Thymus (tissue), 11 donors: ENCODE results near the gene EZR. TPM values are rescaled to one million over a fixed set of nuclear protein-coding genes. Genes with fewer than 3 reads are reported as not detected.

ENCODE experiments used
- DNase-seq, 9 donors: peaks; one replicate each; pipeline ENCODE4 v3.0.0-alpha.2; 2013; ENCODE audit warnings: low spot score in 9 of 9, low read depth in 6 of 9, missing footprints in 1 of 9
- H3K27ac ChIP-seq, 2 donors: one replicate each; pipeline ENCODE4 v1.5.1; 2013; ENCODE audit warnings: control low read depth in 1 of 2, low read depth in 1 of 2, low read length in 1 of 2, mild to moderate bottlenecking in 1 of 2, moderate library complexity in 1 of 2
- H3K27me3 ChIP-seq, 2 donors: one replicate each; pipeline ENCODE4 v1.5.1; 2013; ENCODE audit warnings: low read length in 1 of 2; ENCODE audit not compliant: control insufficient read depth in 2 of 2, insufficient read depth in 1 of 2
- H3K36me3 ChIP-seq, 2 donors: one replicate each; pipeline ENCODE4 v1.5.1; 2013; ENCODE audit warnings: low read length in 1 of 2, mild to moderate bottlenecking in 1 of 2, moderate library complexity in 1 of 2; ENCODE audit not compliant: control insufficient read depth in 2 of 2, insufficient read depth in 2 of 2
- H3K4me1 ChIP-seq, 2 donors: one replicate each; pipeline ENCODE4 v1.5.1; 2013; ENCODE audit warnings: low read length in 2 of 2; ENCODE audit not compliant: control insufficient read depth in 2 of 2, insufficient read depth in 2 of 2
- H3K4me3 ChIP-seq, 2 donors: one replicate each; pipeline ENCODE4 v1.5.1; 2013; ENCODE audit warnings: low read length in 2 of 2, control low read depth in 1 of 2, mild to moderate bottlenecking in 1 of 2
- H3K9me3 ChIP-seq, 2 donors: one replicate each; pipeline ENCODE4 v1.5.1; 2013; ENCODE audit warnings: low read length in 1 of 2, mild to moderate bottlenecking in 1 of 2; ENCODE audit not compliant: control insufficient read depth in 2 of 2, insufficient read depth in 1 of 2
- WGBS: extraction: QIAGEN DNeasy Blood & Tissue Kit; methylation state at CpG from one replicate; pipeline ENCODE4 v1.1.7; 2013; 5-methylcytosine and 5-hydroxymethylcytosine counted together
- polyA plus RNA-seq: library from polyadenylated mRNA; stranded (reverse); fragments of 200-250 nt; gene quantifications from one replicate; pipeline ENCODE4 v1.2.3, GENCODE V29; 2013
- total RNA-seq: library from RNA; stranded (reverse); fragments of 120-200 nt; gene quantifications from one replicate; pipeline ENCODE4 v1.2.4, GENCODE V29; 2013
- donor health status: healthy.

The EZR gene
- total and polyA plus RNA-seq, 2 donors, result 132 to 165 TPM

DNA sequence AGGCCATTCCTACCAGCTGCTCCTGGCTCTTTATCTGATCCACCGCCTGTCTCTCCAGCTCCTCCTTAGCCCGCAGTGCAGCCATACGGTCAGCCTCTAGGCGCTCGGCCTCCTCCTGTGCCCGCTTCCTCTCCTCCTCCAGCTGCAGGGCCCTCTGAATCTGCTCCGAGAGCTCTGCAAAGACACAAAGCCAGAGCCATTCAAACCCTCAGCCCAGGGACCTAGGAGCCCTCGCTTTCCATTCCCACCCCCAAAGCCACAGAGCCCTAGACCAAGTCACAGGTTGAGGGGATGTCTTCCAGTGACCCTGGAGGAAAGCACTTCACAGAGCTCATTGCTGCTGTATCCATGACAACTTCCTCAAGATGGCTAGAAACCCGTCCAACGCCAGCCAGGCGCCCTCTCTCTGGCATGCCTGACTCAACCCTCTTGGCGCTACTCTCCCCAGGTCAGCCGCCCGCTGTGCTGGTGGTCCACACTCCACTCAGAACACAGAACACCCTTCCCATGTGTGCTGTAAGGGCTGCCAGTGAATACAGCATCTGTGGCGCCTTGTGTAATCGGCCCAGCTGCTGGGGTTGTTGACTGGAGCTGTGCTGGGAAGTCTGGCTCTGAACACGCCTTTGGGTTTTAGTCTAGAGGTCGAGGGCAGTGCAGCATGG, 49.3 kb downstream of the EZR start:
- DNase-seq, result no peak
- Histone ChIP-seq H3K4me3 (no peak overlapping the region), H3K27me3 (no peaks in the 10 kb centered on the region), H3K27ac (no peak overlapping the region), H3K36me3 (peaks cover 98 to 100% of the 10 kb centered on the region in 2 donors), H3K9me3 (no peaks in the 10 kb centered on the region), H3K4me1 (no peaks in the 10 kb centered on the region)
- WGBS, result 99% methylated on average over 18 of the region's 18 CpGs

DNA sequence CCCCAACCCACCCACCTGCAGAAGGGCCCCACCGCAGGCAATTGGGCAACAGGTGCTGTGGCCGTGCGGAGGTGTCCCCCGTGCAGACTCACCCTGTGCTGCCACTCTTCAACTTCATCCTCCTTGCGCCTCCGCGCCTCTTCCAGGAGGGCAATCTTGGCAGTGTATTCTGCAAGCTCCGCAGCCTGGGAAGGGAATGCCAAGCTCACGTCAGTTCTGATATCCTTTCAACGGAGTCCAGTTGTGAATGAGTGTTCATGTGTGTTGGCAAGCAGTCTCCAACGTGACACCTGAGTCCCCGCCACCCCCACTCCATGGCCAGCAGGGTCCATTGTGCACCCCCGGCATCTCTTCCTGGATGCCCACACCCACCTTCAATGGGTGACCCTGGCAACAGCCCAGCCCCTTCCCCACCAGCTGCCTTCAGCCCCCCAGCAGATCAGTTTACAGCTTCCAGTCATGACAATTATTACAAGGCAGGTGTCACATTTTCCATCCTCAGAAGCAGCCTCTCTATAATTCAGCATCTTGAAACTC, 49.9 kb downstream of the EZR start:
- WGBS, result 97% methylated on average over 13 of the region's 13 CpGs
- no peak for DNase-seq
- Histone ChIP-seq H3K4me1 (no peaks in the 10 kb centered on the region), H3K4me3 (no peak overlapping the region), H3K9me3 (no peaks in the 10 kb centered on the region), H3K27me3 (no peaks in the 10 kb centered on the region), H3K27ac (no peak overlapping the region), H3K36me3 (peaks cover 98 to 100% of the 10 kb centered on the region in 2 donors)

DNA sequence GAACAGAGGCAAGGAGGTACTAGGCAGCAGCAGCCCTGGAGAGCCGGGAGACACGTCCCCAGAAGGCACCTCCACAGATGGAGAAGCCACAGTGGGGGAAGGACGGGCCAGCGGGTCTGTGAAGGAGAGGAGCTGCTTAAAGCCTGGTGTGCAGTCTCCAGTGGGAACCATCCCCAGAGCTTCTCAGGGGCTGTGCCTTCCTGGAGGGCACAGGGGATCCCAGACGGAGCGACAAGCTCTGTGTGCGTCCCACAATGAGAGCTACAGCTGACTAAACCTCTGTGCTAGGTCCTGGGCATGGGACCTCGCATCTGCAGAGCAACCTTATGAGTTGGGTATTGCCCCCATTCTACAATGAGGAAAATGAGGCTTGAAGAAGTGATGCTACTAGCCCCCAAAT, 50.7 kb downstream of the EZR start:
- 91% methylated on average over 8 of the region's 8 CpGs for WGBS
- Histone ChIP-seq H3K4me3 (no peak overlapping the region), H3K36me3 (peaks cover 98 to 99% of the 10 kb centered on the region in 2 donors), H3K27me3 (no peaks in the 10 kb centered on the region), H3K9me3 (no peaks in the 10 kb centered on the region), H3K27ac (no peak overlapping the region), H3K4me1 (no peaks in the 10 kb centered on the region)
- no peak for DNase-seq

DNA sequence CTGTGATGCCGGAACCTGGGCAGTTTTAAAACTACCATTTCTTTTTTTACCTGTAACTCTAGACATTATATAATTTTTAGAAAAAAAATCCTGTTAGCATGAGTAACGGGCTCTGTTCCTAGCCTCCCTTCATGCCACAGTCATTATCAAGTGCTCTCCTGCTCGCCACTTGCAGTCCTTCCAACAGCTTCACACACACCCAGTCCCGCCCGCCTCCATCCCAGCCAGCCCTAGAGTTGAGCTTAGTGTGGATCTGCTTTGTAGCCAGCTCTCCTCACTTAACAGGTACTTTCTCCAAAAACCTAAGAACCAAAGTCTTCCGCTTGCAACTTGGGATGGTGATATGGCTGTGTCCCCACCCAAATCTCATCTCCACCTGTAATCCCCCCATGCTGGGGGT, 51.5 kb downstream of the EZR start:
- Histone ChIP-seq H3K4me1 (no peaks in the 10 kb centered on the region), H3K27me3 (no peaks in the 10 kb centered on the region), H3K27ac (no peak overlapping the region), H3K4me3 (no peak overlapping the region), H3K9me3 (no peaks in the 10 kb centered on the region), H3K36me3 (peaks cover 98 to 99% of the 10 kb centered on the region in 2 donors)
- 98% methylated on average over 6 of the region's 6 CpGs for WGBS
- DNase-seq, result no peak

DNA sequence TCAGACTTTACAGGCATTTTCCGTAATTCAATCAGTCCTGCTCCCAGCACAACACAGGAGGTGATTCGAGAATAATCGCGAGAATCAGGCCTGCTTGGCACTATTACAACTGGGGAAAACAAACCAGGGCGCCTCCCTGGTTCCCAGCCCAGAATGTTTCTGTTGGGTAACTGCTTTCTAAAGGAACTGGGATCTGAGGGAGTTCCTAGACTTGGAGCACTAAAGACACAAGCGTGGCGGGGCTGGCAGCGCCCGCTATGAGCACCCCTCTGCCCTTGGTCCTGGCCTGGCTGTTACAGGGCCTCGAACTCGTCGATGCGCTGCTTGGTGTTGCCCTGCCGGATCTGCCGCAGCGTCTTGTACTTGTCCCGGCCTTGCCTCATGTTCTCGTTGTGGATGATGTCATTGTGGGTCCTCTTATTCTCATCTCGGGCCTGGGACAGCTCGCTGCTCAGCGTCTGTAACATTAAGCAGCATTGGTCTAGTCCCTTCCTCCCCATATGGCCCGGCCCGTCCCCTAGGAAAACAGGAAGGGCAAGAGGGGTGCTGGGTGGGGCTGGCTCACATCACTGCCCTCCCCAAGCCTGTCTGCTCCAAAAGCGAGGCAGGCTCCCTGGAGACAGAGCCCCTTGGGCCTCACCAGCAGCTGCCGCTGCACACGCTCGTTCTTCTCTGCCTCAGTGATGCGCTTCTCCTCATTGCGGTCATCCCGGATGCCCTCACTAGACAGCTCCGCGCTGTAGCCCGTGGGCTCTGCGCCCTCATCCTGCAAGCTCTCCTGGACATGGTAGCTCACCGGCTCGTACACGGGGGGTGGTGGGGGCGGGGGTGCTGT, 52.3 kb downstream of the EZR start:
- Histone ChIP-seq H3K4me3 (no peak overlapping the region), H3K9me3 (no peaks in the 10 kb centered on the region), H3K27ac (no peak overlapping the region), H3K27me3 (no peaks in the 10 kb centered on the region), H3K4me1 (no peaks in the 10 kb centered on the region), H3K36me3 (peaks cover 96 to 99% of the 10 kb centered on the region in 2 donors)
- 98% methylated on average over 38 of the region's 38 CpGs for WGBS
- DNase-seq, result no peak

DNA sequence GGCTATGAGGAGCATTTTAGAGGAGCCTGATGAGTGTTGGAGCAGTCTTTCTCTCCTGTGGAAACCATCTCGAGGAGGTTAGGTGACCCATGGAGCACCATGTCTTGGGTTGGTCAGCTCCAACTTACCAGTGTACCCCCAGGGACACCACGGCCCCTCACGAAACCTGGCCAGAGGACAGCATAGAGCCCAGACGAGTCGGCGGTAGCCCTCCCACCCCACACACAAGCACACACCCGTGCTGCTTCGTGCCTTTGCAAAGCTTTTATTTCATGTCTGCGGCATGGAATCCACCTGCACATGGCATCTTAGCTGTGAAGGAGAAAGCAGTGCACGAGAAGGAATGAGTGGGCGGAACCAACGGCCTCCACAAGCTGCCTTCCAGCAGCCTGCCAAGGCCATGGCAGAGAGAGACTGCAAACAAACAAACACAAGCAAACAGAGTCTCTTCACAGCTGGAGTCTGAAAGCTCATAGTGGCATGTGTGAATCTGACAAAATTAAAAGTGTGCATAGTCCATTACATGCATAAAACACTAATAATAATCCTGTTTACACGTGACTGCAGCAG, 53.6 kb downstream of the EZR start:
- no peak for DNase-seq
- 92% methylated on average over 13 of the region's 13 CpGs for WGBS
- H3K4me1 ChIP-seq, result no peaks in the 10 kb centered on the region
- H3K27me3 ChIP-seq, result no peaks in the 10 kb centered on the region
- H3K27ac ChIP-seq, result no peak overlapping the region
- H3K36me3 ChIP-seq, result peaks cover 94 to 95% of the 10 kb centered on the region in 2 donors
- no peak overlapping the region for H3K4me3 ChIP-seq
- H3K9me3 ChIP-seq, result no peaks in the 10 kb centered on the region

DNA sequence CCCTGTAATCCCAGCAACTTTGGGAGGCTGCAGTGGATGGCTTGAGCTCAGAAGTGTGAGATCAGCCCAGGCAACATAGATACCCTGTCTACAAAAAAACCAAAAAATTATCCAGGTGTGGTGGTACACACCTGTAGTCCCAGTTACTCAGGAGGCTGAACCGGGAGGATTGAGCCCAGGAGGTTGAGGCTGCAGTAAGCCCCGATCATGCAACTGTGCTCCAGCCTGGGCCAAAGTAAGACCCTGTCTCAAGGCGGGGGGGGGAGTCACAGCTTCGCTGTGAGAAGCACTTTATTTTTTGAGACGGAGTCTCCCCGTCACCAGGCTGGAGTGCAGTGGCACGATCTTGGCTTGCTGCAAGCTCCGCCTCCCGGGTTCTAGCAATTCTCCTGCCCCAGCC, 54.2 kb downstream of the EZR start:
- no peak overlapping the region for H3K4me3 ChIP-seq
- H3K27ac ChIP-seq, result no peak overlapping the region
- H3K27me3 ChIP-seq, result no peaks in the 10 kb centered on the region
- no peak for DNase-seq
- WGBS, result 95% methylated on average over 9 of the region's 9 CpGs
- no peaks in the 10 kb centered on the region for H3K4me1 ChIP-seq
- peaks cover 89 to 95% of the 10 kb centered on the region in 2 donors for H3K36me3 ChIP-seq
- no peaks in the 10 kb centered on the region for H3K9me3 ChIP-seq

DNA sequence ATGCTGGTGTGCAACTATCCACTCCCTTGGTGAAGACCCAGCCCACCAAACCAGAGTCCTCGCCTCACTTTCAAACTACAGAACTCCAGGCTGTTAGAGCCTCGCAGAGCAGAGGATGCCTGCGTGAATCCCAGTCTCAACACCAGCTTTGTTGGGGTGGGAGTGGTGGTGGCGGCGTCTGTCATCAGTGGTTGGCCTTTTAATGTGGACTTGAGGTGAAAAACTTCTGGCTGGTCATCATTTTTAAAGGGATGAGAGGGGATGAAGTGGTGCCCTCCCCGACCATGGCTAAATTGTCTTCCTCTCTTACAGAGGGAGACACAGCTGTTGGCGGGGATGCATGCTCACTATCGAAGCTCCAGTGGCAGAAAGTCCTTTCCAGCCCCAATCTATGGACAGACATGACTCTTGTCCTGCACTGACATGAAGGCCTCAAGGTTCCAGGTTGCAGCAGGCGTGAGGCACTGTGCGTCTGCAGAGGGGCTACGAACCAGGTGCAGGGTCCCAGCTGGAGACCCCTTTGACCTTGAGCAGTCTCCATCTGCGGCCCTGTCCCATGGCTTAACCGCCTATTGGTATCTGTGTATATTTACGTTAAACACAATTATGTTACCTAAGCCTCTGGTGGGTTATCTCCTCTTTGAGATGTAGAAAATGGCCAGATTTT, 54.9 kb downstream of the EZR start:
- 96% methylated on average over 14 of the region's 14 CpGs for WGBS
- Histone ChIP-seq H3K4me3 (no peak overlapping the region), H3K4me1 (no peaks in the 10 kb centered on the region), H3K9me3 (no peaks in the 10 kb centered on the region), H3K27me3 (no peaks in the 10 kb centered on the region), H3K36me3 (peaks cover 83 to 93% of the 10 kb centered on the region in 2 donors), H3K27ac (no peak overlapping the region)
- DNase-seq, result no peak
